ENCODE measurements around the gene NSD2.

The NSD2 gene

GRCh38 chr4:1971456-1972200 lies 100.4 kb downstream of the NSD2 start:
- DNase-seq (ENCODE audit: low read depth in 2 of 2), result no peak

- DNase-seq (ENCODE audit: low read depth in 2 of 2), result no peak
Observed at GRCh38 chr4:1972414-1972813, 101.2 kb downstream of the NSD2 start.

- no peak for DNase-seq (ENCODE audit: low read depth in 2 of 2)
Observed at GRCh38 chr4:1973218-1973617, 102.0 kb downstream of the NSD2 start.

- DNase-seq (ENCODE audit: low read depth in 2 of 2), result no peak
Observed at GRCh38 chr4:1973661-1974060, 102.5 kb downstream of the NSD2 start.

DNA sequence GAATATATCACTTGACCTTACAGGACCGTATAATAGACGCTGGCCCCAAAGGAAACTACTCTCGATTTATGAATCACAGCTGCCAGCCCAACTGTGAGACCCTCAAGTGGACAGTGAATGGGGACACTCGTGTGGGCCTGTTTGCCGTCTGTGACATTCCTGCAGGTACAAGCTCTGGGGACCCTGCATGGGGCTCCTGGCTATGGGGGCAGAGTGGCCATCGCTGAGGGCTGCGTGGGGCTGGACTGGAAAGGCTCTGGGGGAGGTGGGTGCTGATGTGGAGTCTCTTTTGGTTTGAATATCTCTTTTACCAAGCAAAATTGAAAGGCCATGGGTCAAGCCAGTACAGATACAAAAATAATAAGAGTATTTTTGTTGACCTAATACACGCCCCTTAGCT lies 103.6 kb downstream of the NSD2 start:
- DNase-seq (ENCODE audit: low read depth in 2 of 2), result no peak

DNA sequence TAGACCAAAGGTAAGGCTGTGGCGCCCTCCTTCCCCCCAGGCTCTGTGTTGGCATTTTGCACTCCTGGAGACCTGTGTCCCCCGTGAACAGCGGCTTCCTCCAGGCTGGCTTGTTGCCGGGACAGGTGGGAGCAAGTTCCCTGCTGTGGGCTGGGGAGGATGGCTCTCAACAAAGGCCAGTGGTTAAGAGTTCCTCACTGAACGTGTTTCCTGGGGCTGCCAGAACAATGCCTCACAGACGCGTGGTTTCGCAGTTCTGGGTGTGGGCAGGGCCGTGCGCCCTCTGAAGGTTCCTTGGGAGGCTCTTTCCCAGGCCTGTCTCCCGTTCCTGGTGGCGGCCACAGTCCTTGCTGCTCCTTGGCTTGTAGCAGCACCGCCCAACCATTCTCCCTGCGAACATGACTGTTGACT lies 104.2 kb downstream of the NSD2 start:
- DNase-seq (ENCODE audit: low read depth in 2 of 2), result no peak

DNA sequence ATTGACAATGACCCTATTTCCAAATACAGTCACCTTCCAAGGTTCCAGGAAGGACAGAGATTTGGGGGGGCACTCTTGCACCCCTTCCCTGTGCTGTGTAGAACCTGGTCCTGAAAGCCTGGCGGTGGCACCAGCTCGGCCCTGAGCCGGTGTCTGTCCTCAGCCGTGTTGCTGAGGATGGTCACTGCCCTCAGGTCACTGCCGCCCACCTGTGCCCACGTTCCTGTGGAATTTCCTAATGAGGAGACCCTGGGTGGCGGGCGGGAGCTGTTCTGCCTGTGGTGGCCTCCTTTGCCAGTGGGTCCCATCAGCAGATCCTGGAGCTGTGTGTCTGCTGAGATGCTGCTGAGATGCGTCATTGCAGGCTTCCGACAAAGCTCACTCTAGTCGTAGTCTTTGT lies 104.7 kb downstream of the NSD2 start:
- no peak for DNase-seq (ENCODE audit: low read depth in 2 of 2)

DNA sequence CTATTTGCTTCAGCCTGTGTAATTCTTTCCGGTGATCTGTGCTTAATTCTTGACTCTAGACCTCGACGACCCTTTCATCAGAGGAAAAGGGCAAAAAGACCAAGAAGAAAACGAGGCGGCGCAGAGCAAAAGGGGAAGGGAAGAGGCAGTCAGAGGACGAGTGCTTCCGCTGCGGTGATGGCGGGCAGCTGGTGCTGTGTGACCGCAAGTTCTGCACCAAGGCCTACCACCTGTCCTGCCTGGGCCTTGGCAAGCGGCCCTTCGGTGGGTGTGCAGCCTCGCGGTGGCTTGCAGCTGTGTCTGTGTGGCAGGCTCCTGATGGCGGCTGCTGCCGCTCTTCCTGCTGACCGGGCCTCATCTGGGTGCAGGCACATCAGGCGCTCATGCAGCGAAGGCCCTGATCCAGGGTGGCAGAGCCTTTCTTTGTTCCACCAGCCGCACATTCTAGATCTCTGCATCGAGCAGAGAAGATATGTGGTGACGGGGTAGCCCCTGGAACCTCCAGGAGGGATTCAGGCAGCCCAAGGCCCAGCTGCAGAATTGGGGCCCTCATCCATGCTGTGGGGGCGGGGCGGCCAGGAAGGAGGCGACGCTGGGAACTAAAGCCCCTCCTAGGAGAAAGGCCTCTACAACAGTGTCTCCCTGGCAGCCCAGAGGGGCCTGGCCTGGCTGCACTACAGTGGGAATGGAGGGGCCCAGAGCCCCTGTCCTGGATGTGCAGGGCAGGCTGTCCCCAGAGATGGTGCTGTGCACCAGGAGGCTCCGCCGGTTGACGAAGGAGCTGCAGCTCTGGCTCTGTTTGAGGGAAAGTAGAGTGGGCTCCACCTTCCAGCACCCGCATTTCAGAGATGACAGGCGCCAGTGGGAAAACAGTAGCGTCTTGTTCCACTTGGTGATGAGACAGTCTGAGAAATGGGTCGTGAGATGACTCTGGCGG lies 105.5 kb downstream of the NSD2 start:
- DNase-seq (ENCODE audit: low read depth in 2 of 2), result no peak

DNA sequence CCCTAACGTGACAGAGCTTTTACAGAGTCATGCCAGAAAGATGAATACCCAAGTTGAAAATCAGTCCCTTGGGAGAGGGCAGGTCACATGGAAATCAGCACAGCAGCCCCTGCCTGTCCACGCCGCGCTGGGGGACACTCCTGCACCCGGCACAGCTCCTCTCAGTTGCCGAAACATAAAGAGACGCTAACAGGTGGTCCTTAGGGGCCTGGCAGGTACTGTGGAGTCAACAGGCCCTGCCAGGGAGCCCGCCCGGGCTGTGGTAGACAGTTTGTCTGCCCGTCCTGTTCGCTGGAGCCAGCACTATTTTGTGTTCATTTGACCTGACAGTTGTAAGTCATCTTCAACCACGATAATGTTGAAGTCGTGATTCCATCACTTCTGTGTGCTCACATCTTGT lies 107.0 kb downstream of the NSD2 start:
- DNase-seq (ENCODE audit: low read depth in 2 of 2), result no peak

DNA sequence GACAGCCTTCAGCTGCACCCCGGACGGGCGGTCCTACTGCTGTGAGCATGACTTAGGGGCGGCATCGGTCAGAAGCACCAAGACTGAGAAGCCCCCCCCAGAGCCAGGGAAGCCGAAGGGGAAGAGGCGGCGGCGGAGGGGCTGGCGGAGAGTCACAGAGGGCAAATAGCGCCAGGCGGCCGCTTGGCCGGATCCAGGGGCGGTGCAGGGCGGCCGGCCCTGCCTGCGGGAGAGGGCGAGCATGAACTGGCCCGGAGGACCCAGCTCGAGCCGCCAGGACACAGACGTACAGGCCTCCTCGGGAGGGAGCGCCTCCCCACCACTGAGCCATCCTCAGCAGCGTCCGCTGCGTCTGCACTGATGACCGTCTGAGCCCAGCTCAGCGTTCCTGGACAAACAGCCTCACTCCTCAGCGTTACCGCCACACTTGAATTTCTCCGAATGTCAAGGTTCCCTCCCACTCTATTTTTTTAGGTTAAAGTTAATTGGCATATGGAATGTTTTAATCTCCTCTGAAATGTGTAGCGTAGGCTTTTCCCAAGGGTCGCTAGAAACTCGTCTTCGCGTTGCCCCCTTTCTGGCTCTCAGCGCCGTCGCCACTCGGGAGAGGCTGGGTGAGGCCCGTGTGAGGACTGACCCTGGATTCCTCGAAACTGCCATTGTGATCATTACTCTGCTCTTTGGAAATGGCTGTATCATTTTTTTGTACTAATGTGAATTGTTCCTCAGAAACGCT lies 107.7 kb downstream of the NSD2 start:
- DNase-seq (ENCODE audit: low read depth in 2 of 2), result no peak

GRCh38 chr4:1979477-1980196 lies 108.4 kb downstream of the NSD2 start:
- no peak for DNase-seq (ENCODE audit: low read depth in 2 of 2)

GRCh38 chr4:1980561-1981041 lies 109.4 kb downstream of the NSD2 start:
- DNase-seq (ENCODE audit: low read depth in 2 of 2), result no peak

DNA sequence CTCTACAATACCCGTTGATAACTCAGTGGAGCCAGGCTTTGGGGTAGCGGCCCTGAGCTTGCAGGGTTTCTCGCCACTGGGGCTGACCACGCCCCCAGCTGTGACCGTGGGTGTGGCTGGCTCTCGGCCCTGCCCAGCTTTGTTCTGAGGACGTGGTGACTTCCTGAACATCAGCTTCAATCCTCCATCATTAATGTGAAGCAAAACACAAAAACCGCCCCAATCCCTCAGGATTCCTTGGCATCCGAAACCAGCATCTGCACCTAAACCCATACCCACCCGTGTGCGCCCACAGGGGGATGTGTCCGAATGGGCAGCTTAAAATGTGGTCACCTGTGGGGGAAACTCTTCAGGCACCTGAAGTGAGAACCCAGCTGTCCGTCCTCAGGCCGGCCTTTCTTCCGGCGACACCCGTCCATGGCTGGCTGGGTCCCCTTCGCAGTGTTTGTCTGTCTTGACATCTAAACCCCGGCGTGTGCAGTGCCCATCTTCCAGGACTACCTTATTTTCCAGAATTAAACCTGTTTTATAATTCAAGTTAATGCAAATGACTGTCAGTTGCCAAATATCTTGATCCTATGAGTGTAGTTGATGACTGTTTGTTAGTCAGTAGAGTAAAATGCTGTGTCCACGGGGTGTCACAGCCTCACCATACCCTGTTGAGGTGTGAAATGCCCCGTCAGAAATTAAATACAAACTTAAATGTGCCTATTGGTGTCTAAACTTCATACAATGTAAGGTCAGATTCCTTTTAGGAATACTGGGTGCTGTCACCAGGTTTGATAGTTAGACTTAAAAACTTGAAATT lies 110.3 kb downstream of the NSD2 start:
- DNase-seq (ENCODE audit: low read depth in 2 of 2), result no peak

DNA sequence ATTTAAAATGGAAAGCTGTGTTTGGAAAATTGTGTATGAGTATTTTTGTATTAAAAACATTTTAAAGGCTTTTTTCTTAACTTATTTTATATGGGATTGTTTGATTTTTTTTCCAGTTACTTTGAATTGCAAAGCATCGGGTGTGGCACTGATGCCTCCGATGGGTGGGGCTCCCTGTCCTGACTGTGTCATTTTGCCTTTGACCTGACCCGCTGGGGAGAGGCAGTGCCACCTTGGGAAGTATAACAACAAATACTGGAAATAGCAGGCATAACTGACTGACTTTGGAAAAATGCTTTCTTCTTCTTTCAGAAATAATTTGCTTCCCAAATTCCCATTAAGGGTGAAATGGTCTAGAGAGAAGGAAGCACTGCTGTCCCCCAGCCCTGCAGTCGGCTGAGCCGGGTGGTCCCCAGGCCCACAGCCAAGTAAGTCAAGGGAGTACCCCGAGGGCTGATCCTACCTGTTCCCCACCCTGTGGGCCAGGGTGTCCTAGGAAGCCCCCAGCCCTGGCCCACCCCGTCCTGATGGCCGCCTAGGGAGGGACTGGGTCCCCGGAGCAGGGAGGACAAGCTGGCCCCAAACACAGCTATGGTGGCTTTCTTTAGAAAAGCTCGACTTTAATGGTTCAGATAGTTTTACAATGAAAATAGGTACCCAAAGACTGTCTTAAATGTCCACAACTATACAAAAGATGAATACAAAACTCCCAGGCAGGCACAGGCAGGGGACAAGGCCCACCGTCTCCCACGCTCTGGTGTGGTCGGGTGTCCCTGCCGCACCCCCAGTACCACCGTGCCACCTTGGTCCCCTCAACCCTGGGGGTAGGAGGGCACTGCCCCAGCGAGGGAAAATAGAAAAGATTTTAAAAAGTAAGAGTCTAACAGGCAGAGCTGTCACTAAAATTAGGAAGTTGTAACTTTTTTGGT lies 111.2 kb downstream of the NSD2 start:
- DNase-seq (ENCODE audit: low read depth in 2 of 2), result no peak

- no peak for DNase-seq (ENCODE audit: low read depth in 2 of 2)
Observed at GRCh38 chr4:1983053-1983845, 112.1 kb downstream of the NSD2 start.

GRCh38 chr4:1983846-1984405 lies 112.7 kb downstream of the NSD2 start:
- DNase-seq (ENCODE audit: low read depth in 2 of 2), result no peak

DNA sequence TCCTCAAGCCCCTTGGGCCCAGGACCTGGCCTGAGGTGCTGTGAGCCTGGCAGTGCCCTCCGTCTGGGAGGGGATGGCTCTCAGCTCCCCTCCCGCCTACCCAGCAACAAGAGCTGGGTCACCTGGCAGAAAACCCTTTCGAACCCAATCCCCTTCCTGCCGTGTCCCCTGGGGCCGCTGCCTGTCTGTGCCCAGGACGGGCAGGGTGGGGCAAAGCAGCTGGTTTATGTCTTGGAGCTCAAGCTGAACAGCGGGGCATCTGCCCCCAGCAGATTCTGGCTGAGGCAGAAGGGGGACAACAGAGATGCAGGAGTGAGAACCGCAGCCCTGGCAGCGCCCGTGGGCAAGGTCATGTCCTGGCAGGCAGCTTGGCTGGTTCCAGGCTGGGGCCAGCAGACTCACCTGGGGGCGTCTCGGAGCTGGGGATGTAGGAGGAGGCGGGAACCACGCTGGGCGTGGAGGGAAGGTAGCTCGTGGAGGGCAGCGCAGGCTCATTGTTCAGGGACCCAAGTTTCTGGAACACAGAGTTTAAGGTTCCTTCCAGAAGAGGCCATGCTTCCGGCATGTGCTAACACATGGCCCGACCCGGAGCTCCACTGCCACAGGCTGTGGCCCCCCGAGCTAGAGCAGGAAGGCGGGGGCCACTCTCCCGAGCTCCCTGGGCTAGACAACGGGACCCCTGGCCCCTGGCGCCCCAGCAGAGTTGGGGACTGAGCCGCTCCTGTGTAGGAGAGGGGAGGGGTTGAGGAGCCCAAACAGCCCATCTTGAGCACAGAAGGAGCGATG lies 113.4 kb downstream of the NSD2 start:
- no peak for DNase-seq (ENCODE audit: low read depth in 2 of 2)

- no peak for DNase-seq (ENCODE audit: low read depth in 2 of 2)
Observed at GRCh38 chr4:1985294-1985693, 114.1 kb downstream of the NSD2 start.

All from stimulated activated CD8-positive, alpha-beta memory T cell treated with anti-CD3 and anti-CD28 coated beads, Interleukin-15, amount 100 ng/mL, for 4 hours (primary cell).